Sigmoid colon (tissue), 7 donors: ENCODE data around the gene GTF3C2. TPM values are rescaled to one million over a fixed set of nuclear protein-coding genes. Genes with fewer than 3 reads are reported as not detected.

Source experiments
- DNase-seq: peaks from one replicate; pipeline ENCODE4 v3.0.0-alpha.2; 2019
- H3K27ac ChIP-seq, 4 donors: fragments of 200-600 bp; sonication (generic); one replicate each; pipeline ENCODE4 v1.5.1; 2016 to 2019; ENCODE audit warnings: mild to moderate bottlenecking in 1 of 4
- H3K27me3 ChIP-seq, 3 donors: fragments of 200-600 bp; sonication (generic); one replicate each; pipeline ENCODE4 v1.5.1; 2019; ENCODE audit warnings: mild to moderate bottlenecking in 1 of 3
- H3K36me3 ChIP-seq, 4 donors: fragments of 200-600 bp; sonication (generic); one replicate each; pipeline ENCODE4 v1.5.1; 2016 to 2019
- H3K4me1 ChIP-seq, 4 donors: fragments of 200-600 bp; sonication (generic); one replicate each; pipeline ENCODE4 v1.5.1; 2017 to 2019
- H3K4me3 ChIP-seq, 4 donors: fragments of 200-600 bp; sonication (generic); one replicate each; pipeline ENCODE4 v1.5.1; 2017 to 2019; ENCODE audit warnings: mild to moderate bottlenecking in 2 of 4, moderate library complexity in 1 of 4
- H3K9me3 ChIP-seq, 4 donors: fragments of 200-600 bp in 3 of 4; sonication (generic) in 3 of 4; one replicate each; pipeline versions ENCODE4 v1.5.1 to v1.6.1; 2013 to 2019
- EP300 ChIP-seq, 4 donors: sonication (generic); formaldehyde crosslinking; IDR thresholded peaks; one replicate each; pipeline ENCODE4 v1.6.1; 2017; ENCODE audit warnings: antibody characterized with exemption in 4 of 4
- POLR2A ChIP-seq, 2 donors: fragments of 450-650 bp; IDR thresholded peaks; one replicate each; pipeline ENCODE4 v1.6.1; 2016; ENCODE audit warnings: antibody characterized with exemption in 2 of 2, mild to moderate bottlenecking in 2 of 2, moderate library complexity in 2 of 2
- POLR2AphosphoS5 ChIP-seq, 4 donors: sonication (generic); formaldehyde crosslinking; IDR thresholded peaks; one replicate each; pipeline ENCODE4 v1.6.1; 2017; ENCODE audit warnings: antibody characterized with exemption in 4 of 4
- WGBS, 2 donors: extraction: QIAGEN DNeasy Blood & Tissue Kit; methylation state at CpG; one replicate each; pipeline ENCODE4 v1.1.7; 2013; 5-methylcytosine and 5-hydroxymethylcytosine counted together
- intact Hi-C: fragments of 100-400 bp; cut with DNase I; formaldehyde crosslinking; loops from one replicate; pipeline ENCODE4 v1.15.1; 2023
- polyA plus RNA-seq, 3 donors: library from polyadenylated mRNA; stranded (reverse); fragments of 200-250 nt; gene quantifications; one replicate each; pipeline ENCODE4 v1.2.3, GENCODE V29; 2013
- total RNA-seq, 4 donors: library from RNA; depleted of rRNA; stranded (reverse); fragments of >200 nt; gene quantifications; one replicate each; pipeline ENCODE4 v1.1.0, GENCODE V29; 2016
- TF ChIP-seq, protein P1 (sequence below), 4 experiments: fragments of 450-650 bp in 3 of 4; fragments of 200-600 bp in 1 of 4; IDR thresholded peaks; one replicate each; pipeline ENCODE4 v1.5.1; 2016 to 2019; ENCODE audit warnings: antibody characterized with exemption in 4 of 4, mild to moderate bottlenecking in 3 of 4, moderate library complexity in 2 of 4
- donor health status: healthy with polysubstance abuse.
- donor health status: Bipolar disorder and iron deficiency.
- donor health status: healthy.

GTF3C2 gene
- total and polyA plus RNA-seq, 7 donors, result 23.3 to 46.5 (median 29.3) TPM

- Histone ChIP-seq H3K27me3 (no peaks in the 10 kb centered on the region), H3K27ac (no peak overlapping the region), H3K4me1 (no peaks in the 10 kb centered on the region), H3K4me3 (no peak overlapping the region), H3K36me3 (peaks cover 0 to 13% (median 0%) of the 10 kb centered on the region in 4 donors), H3K9me3 (no peaks in the 10 kb centered on the region)
- intact Hi-C loops, result no loop called here
- 87 to 91% methylated on average over 9 of the region's 9 CpGs for WGBS, 2 donors
- TF ChIP-seq EP300 (IDR thresholded peaks at IDR 0.05), result no peak
- no peak for TF ChIP-seq POLR2AphosphoS5 (IDR thresholded peaks at IDR 0.05)
- TF ChIP-seq POLR2A (IDR thresholded peaks at IDR 0.05), result no peak
- TF ChIP-seq, protein P1, sequence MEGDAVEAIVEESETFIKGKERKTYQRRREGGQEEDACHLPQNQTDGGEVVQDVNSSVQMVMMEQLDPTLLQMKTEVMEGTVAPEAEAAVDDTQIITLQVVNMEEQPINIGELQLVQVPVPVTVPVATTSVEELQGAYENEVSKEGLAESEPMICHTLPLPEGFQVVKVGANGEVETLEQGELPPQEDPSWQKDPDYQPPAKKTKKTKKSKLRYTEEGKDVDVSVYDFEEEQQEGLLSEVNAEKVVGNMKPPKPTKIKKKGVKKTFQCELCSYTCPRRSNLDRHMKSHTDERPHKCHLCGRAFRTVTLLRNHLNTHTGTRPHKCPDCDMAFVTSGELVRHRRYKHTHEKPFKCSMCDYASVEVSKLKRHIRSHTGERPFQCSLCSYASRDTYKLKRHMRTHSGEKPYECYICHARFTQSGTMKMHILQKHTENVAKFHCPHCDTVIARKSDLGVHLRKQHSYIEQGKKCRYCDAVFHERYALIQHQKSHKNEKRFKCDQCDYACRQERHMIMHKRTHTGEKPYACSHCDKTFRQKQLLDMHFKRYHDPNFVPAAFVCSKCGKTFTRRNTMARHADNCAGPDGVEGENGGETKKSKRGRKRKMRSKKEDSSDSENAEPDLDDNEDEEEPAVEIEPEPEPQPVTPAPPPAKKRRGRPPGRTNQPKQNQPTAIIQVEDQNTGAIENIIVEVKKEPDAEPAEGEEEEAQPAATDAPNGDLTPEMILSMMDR (IDR thresholded peaks at IDR 0.05), result no peak
- DNase-seq, result no peak
Measured at GRCh38 chr2:27390822-27391679, 34.5 kb upstream of the GTF3C2 start.

DNA sequence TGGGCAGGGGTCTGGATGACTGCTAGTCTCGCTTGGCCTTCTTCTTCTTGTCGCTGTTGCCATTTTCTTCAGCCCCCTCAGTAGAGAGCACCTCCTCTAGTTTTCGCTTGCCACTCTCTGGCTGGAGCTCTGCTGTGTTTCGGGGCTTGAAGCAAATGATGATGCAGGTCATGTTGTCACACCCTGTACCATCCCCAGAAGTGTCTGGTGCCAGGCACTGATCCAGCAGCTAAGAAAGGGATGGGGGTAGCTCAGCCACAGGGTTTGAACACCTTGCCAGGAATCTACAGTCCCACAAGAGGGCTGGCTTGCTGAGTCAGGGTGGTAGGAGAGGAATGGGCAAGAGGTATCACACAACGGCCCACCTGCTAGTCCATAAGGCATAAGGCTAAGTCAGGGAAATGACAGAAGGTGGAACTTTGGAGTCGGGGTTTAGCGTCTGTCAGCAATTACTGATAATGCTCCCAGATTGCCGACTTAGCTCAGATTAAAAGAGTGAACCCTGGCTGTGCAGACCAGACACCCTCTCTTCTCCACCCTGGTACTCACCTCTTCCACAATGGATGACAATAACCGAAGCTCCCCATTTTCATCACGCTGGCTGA, 25.1 kb upstream of the GTF3C2 start:
- 94 to 95% methylated on average over 10 of the region's 10 CpGs for WGBS, 2 donors
- Histone ChIP-seq H3K9me3 (no peaks in the 10 kb centered on the region), H3K4me3 (no peak overlapping the region), H3K36me3 (peaks cover 28 to 76% (median 34%) of the 10 kb centered on the region in 4 donors), H3K27me3 (no peaks in the 10 kb centered on the region), H3K27ac (peak overlapping the region; percentile 84 to 90 (median 88)), H3K4me1 (peaks cover 0 to 23% (median 21%) of the 10 kb centered on the region in 4 donors)
- DNase-seq, result no peak
- TF ChIP-seq POLR2AphosphoS5 (IDR thresholded peaks at IDR 0.05), result no peak
- TF ChIP-seq, protein P1 (IDR thresholded peaks at IDR 0.05), result no peak
- no peak for TF ChIP-seq EP300 (IDR thresholded peaks at IDR 0.05)
- TF ChIP-seq POLR2A (IDR thresholded peaks at IDR 0.05), result no peak
- intact Hi-C loops, result loop anchor here (2.0 kb wide), 1 partner anchor 27 kb away; the partner anchor contains the start of gene PPM1G

DNA sequence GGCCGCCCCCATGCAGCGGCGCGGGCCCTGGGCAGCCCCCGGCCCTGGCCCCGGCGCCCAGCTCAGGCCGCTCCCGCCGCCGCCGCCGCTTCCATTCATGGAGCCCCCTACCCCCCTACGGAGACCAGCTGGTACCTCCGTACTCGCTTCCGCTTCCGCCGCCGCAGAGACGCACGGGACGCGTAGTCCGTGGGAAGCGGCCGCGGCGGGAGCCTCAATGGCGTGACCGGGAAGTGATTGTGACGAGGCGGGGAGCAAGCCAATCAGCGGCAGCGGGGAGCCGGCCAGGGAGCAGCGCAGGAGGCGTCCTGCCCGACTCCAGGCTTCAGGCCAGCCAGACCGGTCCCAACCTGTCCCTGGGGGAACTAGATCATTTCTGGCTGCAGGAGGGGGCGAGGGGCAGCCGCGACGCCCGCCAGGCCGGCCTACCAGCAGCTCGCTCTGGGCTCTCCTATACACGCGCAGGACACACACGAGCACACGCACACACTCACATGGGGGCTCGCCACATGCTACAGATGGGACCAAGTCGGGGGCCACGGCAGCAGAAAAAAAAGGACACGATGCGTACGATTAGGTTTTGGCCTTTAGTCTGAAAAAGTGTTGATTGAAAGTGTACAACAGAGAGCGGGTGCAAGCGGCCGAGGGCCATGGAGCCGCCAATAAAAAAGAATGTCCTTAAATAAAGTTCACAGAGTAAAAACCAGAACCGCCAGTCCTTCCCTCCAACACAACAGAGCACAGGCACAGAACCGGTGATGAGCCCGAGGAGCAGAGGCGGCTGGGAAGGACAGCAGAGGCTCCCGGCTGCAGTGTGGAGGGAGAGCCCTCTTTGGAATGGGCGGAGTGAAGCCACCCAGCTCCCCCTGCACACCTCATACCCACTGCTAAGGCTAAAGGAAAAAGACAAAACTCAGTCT, 24.3 kb upstream of the GTF3C2 start, which contains the start of gene ZNF513:
Gene ZNF513, minus strand, starts transcription at position 109 of the 920 bp plus-strand sequence. CDS start 208 bp downstream, outside the sequence.
- H3K36me3 ChIP-seq, result peaks cover 34 to 76% (median 42%) of the 10 kb centered on the region in 4 donors
- H3K9me3 ChIP-seq, result no peaks in the 10 kb centered on the region
- no peaks in the 10 kb centered on the region for H3K27me3 ChIP-seq
- H3K4me1 ChIP-seq, result peaks cover 0 to 23% (median 21%) of the 10 kb centered on the region in 4 donors
- peak within 1 kb of the TSS; percentile 84 to 90 (median 88) for H3K27ac ChIP-seq
- peak; percentile 99 for DNase-seq
- WGBS, 2 donors, result 12 to 18% methylated on average over 67 of the region's 67 CpGs
- intact Hi-C loops, result loop anchor here (1.0 to 2.0 kb wide), 2 partner anchors 11 to 28 kb away; partner anchors contain the start of genes EIF2B4, PPM1G and SNX17
- TF ChIP-seq POLR2A (IDR thresholded peaks at IDR 0.05) (peak; percentile 20 to 22), POLR2AphosphoS5 (IDR thresholded peaks at IDR 0.05) (peak; percentile 51 to 87 (median 86)), EP300 (IDR thresholded peaks at IDR 0.05) (peak in 1 of 4 donors; percentile 29)
- TF ChIP-seq, protein P1 (IDR thresholded peaks at IDR 0.05), result no peak
- peak within 1 kb of the TSS; percentile 51 to 87 (median 72) for H3K4me3 ChIP-seq
